Measurements from ENCODE around the gene LTBP2.

The LTBP2 gene

GRCh38 chr14:74595006-74595735 is 16.9 kb downstream of the LTBP2 start:
- TF ChIP-seq CTCF (IDR thresholded peaks at IDR 0.05; ENCODE audit: low read depth, low read length): no peak
- peak overlapping the region; percentile 81 for H3K27ac ChIP-seq
- no peaks in the 10 kb centered on the region for H3K9me3 ChIP-seq (ENCODE audit: severe bottlenecking)
- DNase-seq: no peak
- no peaks in the 10 kb centered on the region for H3K27me3 ChIP-seq (ENCODE audit: insufficient read depth, low read depth, severe bottlenecking)
- H3K4me3 ChIP-seq (ENCODE audit: low read depth, low read length): no peak overlapping the region
- no peaks in the 10 kb centered on the region for H3K36me3 ChIP-seq

- Histone ChIP-seq H3K27me3 (ENCODE audit: insufficient read depth, low read depth, severe bottlenecking) (no peaks in the 10 kb centered on the region), H3K36me3 (no peaks in the 10 kb centered on the region), H3K9me3 (ENCODE audit: severe bottlenecking) (no peaks in the 10 kb centered on the region), H3K27ac (peak overlapping the region; percentile 81), H3K4me3 (ENCODE audit: low read depth, low read length) (no peak overlapping the region)
- DNase-seq: no peak
- TF ChIP-seq CTCF (IDR thresholded peaks at IDR 0.05; ENCODE audit: low read depth, low read length): no peak
These were observed 17.4 kb downstream of the LTBP2 start for GRCh38 chr14:74594606-74595005.

- H3K4me3 ChIP-seq (ENCODE audit: low read depth, low read length): no peak overlapping the region
- H3K27ac ChIP-seq: peak overlapping the region; percentile 81
- no peak for DNase-seq
- H3K36me3 ChIP-seq: no peaks in the 10 kb centered on the region
- no peaks in the 10 kb centered on the region for H3K27me3 ChIP-seq (ENCODE audit: insufficient read depth, low read depth, severe bottlenecking)
- H3K9me3 ChIP-seq (ENCODE audit: severe bottlenecking): no peaks in the 10 kb centered on the region
- TF ChIP-seq CTCF (IDR thresholded peaks at IDR 0.05; ENCODE audit: low read depth, low read length): no peak
These were observed 18.0 kb downstream of the LTBP2 start for GRCh38 chr14:74594029-74594428.

GRCh38 chr14:74593241-74593953 is 18.6 kb downstream of the LTBP2 start:
- TF ChIP-seq CTCF (IDR thresholded peaks at IDR 0.05; ENCODE audit: low read depth, low read length): no peak
- peak; percentile 69 for DNase-seq
- peak overlapping the region; percentile 81 for H3K27ac ChIP-seq

GRCh38 chr14:74592476-74593201 is 19.4 kb downstream of the LTBP2 start:
- Histone ChIP-seq H3K27me3 (ENCODE audit: insufficient read depth, low read depth, severe bottlenecking) (no peaks in the 10 kb centered on the region), H3K27ac (peak overlapping the region; percentile 81), H3K36me3 (no peaks in the 10 kb centered on the region), H3K4me3 (ENCODE audit: low read depth, low read length) (no peak overlapping the region), H3K9me3 (ENCODE audit: severe bottlenecking) (no peaks in the 10 kb centered on the region)
- no peak for TF ChIP-seq CTCF (IDR thresholded peaks at IDR 0.05; ENCODE audit: low read depth, low read length)
- no peak for DNase-seq

More at GRCh38 chr14:74593241-74593953, 18.6 kb downstream of the LTBP2 start:
- no peaks in the 10 kb centered on the region for H3K9me3 ChIP-seq (ENCODE audit: severe bottlenecking)
- no peaks in the 10 kb centered on the region for H3K36me3 ChIP-seq
- no peaks in the 10 kb centered on the region for H3K27me3 ChIP-seq (ENCODE audit: insufficient read depth, low read depth, severe bottlenecking)
- H3K4me3 ChIP-seq (ENCODE audit: low read depth, low read length): no peak overlapping the region

All from WERI-Rb-1 (cell line).